NCI-H1694 (cell line): ENCODE data around the gene SRSF2.
"Not testable (repeated sequence)": the region's sequence is repeated elsewhere in the genome, so short reads cannot be mapped to it uniquely, and the experiment has no call there.

ENCODE experiments used
- DNase-seq: peaks from one replicate; lab custom pipeline; 2025; lab: John Stamatoyannopoulos, UW

SRSF2 gene, protein sequence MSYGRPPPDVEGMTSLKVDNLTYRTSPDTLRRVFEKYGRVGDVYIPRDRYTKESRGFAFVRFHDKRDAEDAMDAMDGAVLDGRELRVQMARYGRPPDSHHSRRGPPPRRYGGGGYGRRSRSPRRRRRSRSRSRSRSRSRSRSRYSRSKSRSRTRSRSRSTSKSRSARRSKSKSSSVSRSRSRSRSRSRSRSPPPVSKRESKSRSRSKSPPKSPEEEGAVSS

DNA sequence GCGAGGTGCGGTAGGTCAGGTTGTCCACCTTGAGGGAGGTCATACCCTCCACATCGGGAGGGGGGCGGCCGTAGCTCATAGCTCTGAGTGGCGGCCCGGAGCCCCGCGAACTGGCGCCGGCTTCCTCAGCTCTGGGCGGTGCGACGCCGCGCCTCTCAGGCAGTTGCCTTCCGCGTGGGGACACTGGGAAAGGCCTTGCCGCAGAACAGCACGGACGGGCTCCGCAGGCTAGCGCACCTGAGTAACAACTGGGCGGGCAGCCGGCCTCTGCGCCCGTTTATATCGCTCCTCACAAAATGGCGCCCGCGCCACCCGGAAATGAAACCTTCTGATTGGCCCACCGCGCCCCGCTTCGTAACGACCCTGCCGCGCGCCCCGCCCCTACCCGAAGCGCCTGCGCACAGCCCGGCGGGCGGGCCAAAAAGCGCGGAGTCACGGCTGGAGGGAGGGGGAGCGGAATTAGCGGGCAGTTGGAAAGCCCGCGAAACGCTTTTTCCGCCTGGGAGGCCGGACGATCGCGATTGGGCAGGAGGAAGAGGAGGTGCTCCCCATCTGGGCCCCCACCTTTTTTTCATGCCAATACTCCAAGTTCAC, at the start of gene SRSF2:
Gene SRSF2 (minus strand): TSS at position 250 of the 594 bp plus-strand sequence. CDS start 171 bp downstream, at position 79.
- DNase-seq: peak; percentile 99

- DNase-seq: no peak
Measured at GRCh38 chr17:76784926-76785325, 47.8 kb upstream of the SRSF2 start.

DNA sequence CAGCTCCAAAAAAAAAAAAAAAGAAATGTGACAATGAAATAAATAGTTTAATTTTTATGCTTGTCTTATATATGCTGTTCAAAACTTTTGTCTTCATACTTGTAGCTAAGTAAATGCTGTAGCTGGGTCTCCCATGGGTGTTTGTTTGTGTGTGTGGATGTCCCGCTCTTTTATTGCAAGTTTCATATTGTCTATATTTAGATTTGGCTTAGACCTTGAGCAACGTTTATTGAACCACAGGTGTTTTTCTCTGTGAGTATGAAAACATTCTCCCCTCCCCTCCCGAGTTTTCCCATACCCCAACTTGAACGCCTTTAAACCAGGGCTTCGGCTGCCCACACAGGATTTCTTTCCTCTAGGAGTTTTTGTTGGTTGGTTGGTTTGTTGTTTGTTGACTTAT, 46.0 kb upstream of the SRSF2 start:
- DNase-seq: no peak

GRCh38 chr17:76781056-76781982, 44.2 kb upstream of the SRSF2 start:
- no peak for DNase-seq

DNA sequence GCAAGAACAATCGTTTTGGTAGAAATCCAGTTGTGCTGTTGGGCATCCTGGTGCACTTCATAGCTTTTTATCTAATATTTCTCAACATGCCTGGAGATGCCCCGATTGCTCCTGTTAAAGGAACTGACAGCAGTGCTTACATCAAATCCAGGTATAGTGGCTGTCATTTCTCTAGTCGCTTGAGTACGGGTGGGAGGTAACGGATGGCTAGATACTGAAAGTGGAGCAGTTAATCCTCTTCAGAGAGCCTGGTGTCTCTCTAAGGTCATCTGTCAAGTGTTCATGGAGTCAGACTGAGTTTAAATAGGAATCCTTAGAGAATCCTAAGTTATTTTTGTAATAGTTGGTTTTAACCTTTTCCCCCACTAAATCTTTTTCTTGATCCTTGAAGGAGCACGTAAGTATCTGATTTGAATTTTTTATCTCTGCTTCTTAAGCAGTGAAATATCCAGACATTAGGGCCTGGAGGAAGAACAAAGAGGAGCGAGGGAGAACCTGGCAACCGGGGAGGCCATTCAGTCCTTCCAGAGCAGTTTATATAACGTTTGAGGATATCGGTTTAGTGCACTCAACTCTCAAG, 38.0 kb upstream of the SRSF2 start:
- DNase-seq: no peak

- no peak for DNase-seq
Measured at GRCh38 chr17:76772842-76773525, 35.9 kb upstream of the SRSF2 start.

DNA sequence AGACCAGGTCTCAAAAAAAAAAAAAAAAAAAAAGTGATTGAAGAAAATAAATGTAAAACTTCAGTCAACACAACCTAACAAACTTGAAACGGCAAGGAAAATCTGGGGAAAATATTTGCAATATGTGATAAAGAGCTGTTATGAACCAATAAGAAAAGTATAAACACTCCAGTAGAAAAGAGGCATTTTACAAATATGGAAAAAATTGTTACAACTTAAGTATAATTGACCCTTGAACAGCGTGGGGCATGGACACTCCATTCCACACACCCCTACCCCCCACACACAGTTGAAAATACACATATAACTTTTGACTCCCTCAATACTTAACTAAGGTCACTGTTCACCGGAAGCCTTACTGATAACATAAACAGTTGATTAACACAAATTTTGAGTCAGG, 21.4 kb upstream of the SRSF2 start:
- DNase-seq: no peak

GRCh38 chr17:76757256-76757655, 20.1 kb upstream of the SRSF2 start:
- no peak for DNase-seq

DNA sequence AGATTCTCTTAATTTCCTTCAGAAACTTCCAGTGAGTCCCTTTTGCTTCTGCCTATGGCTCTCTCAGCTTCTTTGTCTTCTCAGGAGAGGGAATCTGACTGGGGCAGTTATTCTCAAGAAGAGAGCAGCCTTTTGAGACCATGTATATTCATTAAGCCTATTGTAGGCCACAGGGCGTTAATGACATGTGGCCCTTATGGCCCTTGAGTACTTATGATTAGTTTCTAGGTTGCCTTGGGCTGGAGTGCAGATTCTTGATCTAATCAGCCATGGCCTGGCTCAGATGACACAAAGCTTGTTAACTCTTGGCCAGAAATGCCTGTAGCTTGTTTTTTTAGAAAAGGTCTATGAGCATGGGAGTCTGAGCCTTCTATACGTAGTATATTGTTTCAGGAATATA, 18.2 kb upstream of the SRSF2 start:
- DNase-seq: no peak

GRCh38 chr17:76753061-76753961, 16.2 kb upstream of the SRSF2 start:
- DNase-seq: no peak

GRCh38 chr17:76752006-76752405, 14.9 kb upstream of the SRSF2 start:
- DNase-seq: no peak

GRCh38 chr17:76751416-76751993, 14.4 kb upstream of the SRSF2 start:
- DNase-seq: no peak

DNA sequence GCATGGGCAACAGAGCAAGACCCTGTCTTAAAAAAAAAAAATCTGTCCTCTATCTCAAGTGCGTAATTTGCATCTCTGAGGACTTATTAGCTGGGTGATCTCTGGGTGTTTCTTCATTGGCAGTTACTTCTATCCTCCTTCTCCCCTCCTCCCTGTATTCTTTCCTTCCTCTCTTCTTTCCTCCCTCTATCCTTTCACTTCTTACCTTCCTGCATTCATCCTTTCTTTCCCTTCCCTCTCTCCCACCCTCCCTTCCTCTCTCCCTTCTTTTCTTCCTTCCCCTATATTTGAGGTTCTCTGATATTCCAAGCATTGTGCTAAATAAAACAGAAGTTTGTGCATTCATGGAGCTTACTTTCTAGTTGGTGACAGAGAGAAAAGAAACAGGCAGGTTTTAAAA, 11.5 kb upstream of the SRSF2 start:
- DNase-seq: no peak

- no peak for DNase-seq
Measured at GRCh38 chr17:76747716-76748363, 10.7 kb upstream of the SRSF2 start.

DNA sequence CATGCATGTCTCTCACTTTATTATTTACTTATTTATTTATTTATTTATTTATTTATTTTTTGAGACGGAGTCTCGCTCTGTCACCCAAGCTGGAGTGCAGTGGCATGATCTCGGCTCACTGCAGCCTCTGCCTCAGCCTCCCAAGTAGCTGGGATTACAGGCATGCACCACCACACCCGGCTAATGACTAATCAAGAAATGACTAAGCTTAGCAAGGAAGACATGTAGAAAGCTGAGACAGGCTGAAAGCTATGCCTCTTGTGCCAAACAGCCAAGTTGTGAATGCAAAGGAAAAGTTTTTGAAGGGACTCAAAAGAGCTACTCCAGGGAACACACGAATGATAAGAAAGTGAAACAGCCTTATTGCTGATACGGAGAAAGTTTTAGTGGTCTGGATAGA, 8.7 kb upstream of the SRSF2 start:
- not testable (repeated sequence) for DNase-seq

DNA sequence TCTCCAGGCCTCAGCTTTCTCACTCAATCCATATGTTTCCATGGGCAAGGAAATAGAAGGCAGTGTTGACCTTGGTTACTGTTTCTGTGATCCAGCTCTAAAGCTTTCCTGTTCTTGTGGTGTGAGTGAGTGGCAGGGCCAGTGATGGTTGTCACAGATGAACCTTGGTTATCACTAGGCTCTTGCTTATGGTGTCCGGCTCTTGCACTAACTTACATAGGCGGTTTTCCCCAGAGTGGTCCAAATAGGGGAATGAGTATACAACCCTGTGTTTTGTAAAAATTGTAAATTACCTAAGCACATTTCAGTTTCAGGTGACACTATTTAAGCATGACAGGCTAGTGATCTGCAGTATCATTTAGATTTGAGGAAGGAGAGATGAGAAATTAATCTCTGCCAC, 7.6 kb upstream of the SRSF2 start:
- DNase-seq: no peak

- DNase-seq: no peak
Measured at GRCh38 chr17:76742958-76743357, 5.8 kb upstream of the SRSF2 start.

DNA sequence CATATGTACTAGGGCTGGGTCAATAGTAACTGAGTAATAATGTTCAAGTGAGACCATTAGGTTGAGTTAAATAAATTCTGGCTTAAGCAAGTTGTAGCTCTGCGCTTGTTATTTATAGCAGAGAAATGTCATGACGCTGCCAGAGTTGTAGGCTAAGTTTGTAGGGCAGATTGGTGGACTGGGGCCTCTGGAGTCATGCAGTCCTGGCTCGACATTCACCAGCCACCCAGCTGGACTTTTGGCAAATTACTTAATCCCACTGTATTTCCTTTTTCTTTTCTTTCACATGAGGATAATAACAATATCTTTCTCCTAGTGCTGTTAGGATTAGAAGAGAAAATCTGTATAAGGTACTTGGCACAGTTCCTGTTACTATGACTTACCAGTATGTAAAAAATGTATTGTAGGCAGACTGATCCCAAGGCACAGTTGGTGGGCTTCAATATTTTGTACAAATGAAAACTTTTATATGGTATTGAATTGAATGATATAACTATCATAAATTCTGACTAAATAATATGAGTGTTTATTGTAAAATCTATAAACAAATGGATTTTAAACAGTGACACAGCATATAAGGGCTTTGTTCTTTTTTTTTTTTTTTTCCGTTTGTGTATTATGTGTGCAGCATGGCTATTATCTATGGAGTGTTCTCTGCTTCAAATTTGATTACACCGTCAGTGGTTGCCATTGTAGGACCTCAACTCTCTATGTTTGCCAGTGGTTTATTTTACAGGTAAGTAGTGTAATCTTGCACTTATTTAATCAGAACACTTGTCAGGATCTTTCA, 3.4 kb upstream of the SRSF2 start:
- no peak for DNase-seq

DNA sequence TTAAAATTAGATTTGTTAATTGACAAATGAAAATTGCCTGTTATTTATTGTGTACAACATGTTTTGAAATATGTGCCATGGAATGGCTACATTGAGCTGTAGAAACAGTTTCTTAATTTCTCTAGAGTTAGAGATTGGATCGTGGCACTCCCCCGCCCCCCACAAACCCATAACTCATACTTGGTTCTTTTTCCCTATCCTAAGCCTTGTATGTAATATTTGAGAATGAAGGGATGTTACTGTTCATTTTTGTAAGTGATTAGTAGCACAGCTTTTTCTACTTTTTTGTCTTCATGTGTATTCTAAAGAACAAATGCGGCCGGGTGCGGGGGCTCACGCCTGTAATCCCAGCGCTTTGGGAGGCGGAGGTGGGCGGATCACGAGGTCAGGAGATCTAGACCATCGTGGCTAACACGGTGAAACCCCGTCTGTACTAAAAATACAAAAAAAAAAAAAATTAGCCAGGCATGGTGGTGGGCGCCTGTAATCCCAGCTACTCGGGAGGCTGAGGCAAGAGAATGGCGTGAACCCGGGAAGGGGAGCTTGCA, 2.5 kb upstream of the SRSF2 start:
- DNase-seq: not testable (repeated sequence)
